GM20000 (cell line): ENCODE results near the gene PARM1.

ENCODE experiments used
- DNase-seq: peaks from one replicate; pipeline ENCODE4 v3.0.0; 2012; ENCODE audit warnings: low spot score
- CTCF ChIP-seq: IDR thresholded peaks from 2 replicates; pipeline ENCODE4 v1.5.1; 2012; ENCODE audit warnings: mild to moderate bottlenecking, control low read depth; ENCODE audit errors: extremely low read depth, missing control alignments

The PARM1 gene

GRCh38 chr4:74950200-74950599, 17.3 kb downstream of the PARM1 start:
- TF ChIP-seq CTCF, result no peak
- no peak for DNase-seq

GRCh38 chr4:74950882-74951281, 18.0 kb downstream of the PARM1 start:
- no peak for TF ChIP-seq CTCF
- no peak for DNase-seq

DNA sequence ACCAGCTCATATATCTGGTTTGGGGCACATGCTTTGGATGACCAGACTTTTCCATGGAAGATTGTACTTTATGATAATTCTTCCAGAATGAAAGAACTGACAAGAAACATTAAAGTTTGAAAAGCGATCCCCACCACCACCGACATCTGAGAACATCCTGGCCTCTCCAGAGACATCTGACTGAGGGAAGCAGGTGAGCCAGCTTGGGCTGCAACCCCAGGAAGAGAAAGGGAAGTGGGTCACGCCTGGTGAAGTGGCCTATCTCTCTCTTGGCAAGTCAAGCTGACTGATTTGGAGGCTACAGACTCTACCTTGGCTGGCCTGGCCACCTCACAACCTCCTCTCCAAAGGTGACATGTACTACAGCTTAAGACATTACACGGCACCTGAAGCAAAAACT, 20.7 kb downstream of the PARM1 start:
- TF ChIP-seq CTCF, result no peak
- no peak for DNase-seq

- DNase-seq, result no peak
- TF ChIP-seq CTCF, result no peak
These were observed 26.0 kb downstream of the PARM1 start for GRCh38 chr4:74958881-74959280.

DNA sequence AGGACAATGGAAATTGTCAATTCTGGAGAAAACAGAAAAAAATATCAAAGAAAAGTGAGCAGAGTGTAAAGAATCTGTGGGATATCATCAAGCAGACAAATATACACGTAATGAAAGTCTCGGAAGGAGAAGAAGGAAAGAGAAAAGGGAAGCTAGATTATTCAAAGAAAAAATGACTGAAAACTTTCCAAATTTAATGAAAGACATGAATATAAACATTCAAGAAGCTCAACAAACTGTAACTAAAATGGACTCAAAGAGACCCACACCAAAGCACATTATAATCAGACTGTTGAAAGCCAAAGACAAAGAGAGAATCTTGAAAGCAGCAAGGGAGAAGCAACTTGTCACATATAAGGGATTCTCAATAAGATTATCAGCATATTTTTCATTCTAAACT, 28.3 kb downstream of the PARM1 start:
- TF ChIP-seq CTCF, result no peak

DNA sequence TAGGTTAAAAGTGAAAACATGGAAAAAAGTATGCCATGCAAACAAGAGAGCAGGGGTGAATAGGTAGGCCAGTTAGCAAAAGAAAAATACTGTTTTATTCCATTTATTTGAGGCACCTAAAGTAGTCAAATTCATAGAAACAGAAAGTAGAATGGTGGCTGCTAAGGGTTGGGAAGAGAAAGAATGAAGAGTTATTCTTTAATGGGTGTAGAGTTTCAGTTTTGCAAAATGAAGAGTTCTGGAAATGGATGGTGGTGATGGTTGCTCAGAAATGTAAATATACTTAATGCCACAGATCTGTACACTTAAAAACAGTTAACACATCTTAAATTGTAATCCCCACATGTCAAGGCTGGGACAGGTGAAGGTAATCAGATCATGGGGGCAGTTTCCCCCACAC, 29.7 kb downstream of the PARM1 start:
- DNase-seq, result no peak
- no peak for TF ChIP-seq CTCF

More for the DNA sequence above, 28.3 kb downstream of the PARM1 start:
- no peak for DNase-seq

DNA sequence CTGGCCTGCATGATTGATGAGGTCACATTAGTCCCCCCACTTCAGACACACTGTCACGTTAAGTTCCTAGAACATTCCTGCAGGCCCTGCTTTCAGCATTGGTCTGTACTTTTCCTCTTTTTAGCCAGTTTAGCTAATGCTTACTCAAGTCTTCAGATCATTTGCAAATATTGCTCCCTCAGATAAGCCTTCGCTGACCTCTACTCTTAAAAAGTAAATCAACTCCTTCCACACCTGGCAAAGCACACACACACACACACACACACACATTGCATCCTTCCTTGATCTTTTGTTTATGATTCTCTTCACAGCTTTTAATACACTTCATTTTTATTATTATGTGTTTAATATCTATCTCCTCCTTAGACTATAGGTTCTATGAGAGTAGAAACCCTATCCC, 31.4 kb downstream of the PARM1 start:
- DNase-seq, result no peak
- no peak for TF ChIP-seq CTCF
